WTC11 (cell line): ENCODE results near the gene TOM1L2. TPM values are rescaled to one million over a fixed set of nuclear protein-coding genes. Genes with fewer than 3 reads are reported as not detected.

ENCODE experiments used
- ATAC-seq: fragments of 200-7000 bp; cut with Tn5 transposase; 2 replicates; pipeline ENCODE4 v1.10.0; 2021; ENCODE audit warnings: mild to moderate bottlenecking, moderate library complexity
- CTCF ChIA-PET: fragments of 300-600 bp; sonication (Branson Sonifier 250); formaldehyde crosslinking; loops from one replicate; lab custom pipeline; 2021; ENCODE audit warnings: antibody characterized with exemption; lab: Charles Lee
- POLR2A ChIA-PET: fragments of 350-600 bp; sonication (Branson Sonifier 250); formaldehyde crosslinking; loops from one replicate; lab custom pipeline; 2021; ENCODE audit warnings: antibody characterized with exemption; lab: Charles Lee
- DNase-seq: peaks from one replicate; pipeline ENCODE4 v3.0.0; 2021; ENCODE audit warnings: low spot score
- H3K27ac Mint-ChIP-seq: 2 replicates; pipeline ENCODE4 v1.8.0; 2021; ENCODE audit warnings: mixed read lengths
- H3K27me3 Mint-ChIP-seq: 2 replicates; pipeline ENCODE4 v1.8.0; 2021; ENCODE audit warnings: low read depth, mild to moderate bottlenecking, moderate library complexity, mixed read lengths
- H3K36me3 Mint-ChIP-seq: 2 replicates; pipeline ENCODE4 v1.8.0; 2021; ENCODE audit warnings: mixed read lengths
- H3K4me1 Mint-ChIP-seq: 2 replicates; pipeline ENCODE4 v1.8.0; 2022; ENCODE audit warnings: mixed read lengths
- H3K4me3 Mint-ChIP-seq: 2 replicates; pipeline ENCODE4 v1.8.0; 2021; ENCODE audit warnings: mild to moderate bottlenecking, moderate library complexity, mixed read lengths
- H3K9me3 Mint-ChIP-seq: 2 replicates; pipeline ENCODE4 v1.8.0; 2021; ENCODE audit warnings: mixed read lengths
- ATF1 ChIP-seq: sonication (generic); formaldehyde crosslinking; IDR thresholded peaks from 2 replicates; pipeline ENCODE4 v1.8.1; 2023; ENCODE audit warnings: mild to moderate bottlenecking, moderate library complexity, missing genetic modification reagents
- CREB1 ChIP-seq: sonication (generic); formaldehyde crosslinking; IDR thresholded peaks from 2 replicates; pipeline ENCODE4 v1.8.0; 2023; ENCODE audit warnings: mild to moderate bottlenecking, missing genetic modification reagents
- FOXK1 ChIP-seq: sonication (generic); formaldehyde crosslinking; IDR thresholded peaks from 2 replicates; pipeline ENCODE4 v1.8.0; 2022; ENCODE audit warnings: mild to moderate bottlenecking, moderate library complexity, missing genetic modification reagents
- FOXP1 ChIP-seq: sonication (generic); formaldehyde crosslinking; IDR thresholded peaks from 2 replicates; pipeline ENCODE4 v1.8.0; 2022; ENCODE audit warnings: missing genetic modification reagents, mild to moderate bottlenecking, moderate library complexity, borderline replicate concordance
- KAT7 ChIP-seq: sonication (generic); formaldehyde crosslinking; IDR thresholded peaks from 2 replicates; pipeline ENCODE4 v1.8.1; 2023; ENCODE audit warnings: missing genetic modification reagents, mild to moderate bottlenecking, borderline replicate concordance
- MXD4 ChIP-seq: fragments of 250-450 bp; sonication (Bioruptor Pico); IDR thresholded peaks from 2 replicates; pipeline ENCODE4 v1.8.0; 2021; ENCODE audit warnings: mild to moderate bottlenecking, moderate library complexity, borderline replicate concordance
- NFATC4 ChIP-seq: fragments of 250-450 bp; sonication (Bioruptor Pico); IDR thresholded peaks from 2 replicates; pipeline ENCODE4 v1.9.0; 2021; ENCODE audit warnings: mild to moderate bottlenecking
- RELA ChIP-seq: sonication (generic); formaldehyde crosslinking; IDR thresholded peaks from 2 replicates; pipeline ENCODE4 v1.8.1; 2022; ENCODE audit warnings: missing genetic modification reagents, mild to moderate bottlenecking, borderline replicate concordance
- RORB ChIP-seq: fragments of 250-450 bp; sonication (Bioruptor Pico); IDR thresholded peaks from 2 replicates; pipeline ENCODE4 v1.9.0; 2021; ENCODE audit warnings: mild to moderate bottlenecking
- SMAD4 ChIP-seq: sonication (generic); formaldehyde crosslinking; IDR thresholded peaks from 2 replicates; pipeline ENCODE4 v1.8.0; 2022; ENCODE audit warnings: mild to moderate bottlenecking, missing genetic modification reagents
- TEAD1 ChIP-seq: sonication (generic); formaldehyde crosslinking; IDR thresholded peaks from 2 replicates; pipeline ENCODE4 v1.8.0; 2022; ENCODE audit warnings: mild to moderate bottlenecking, missing genetic modification reagents
- TEAD4 ChIP-seq: sonication (generic); formaldehyde crosslinking; IDR thresholded peaks from 2 replicates; pipeline ENCODE4 v1.8.0; 2022; ENCODE audit warnings: mild to moderate bottlenecking, missing genetic modification reagents
- ZBTB21 ChIP-seq: sonication (generic); formaldehyde crosslinking; IDR thresholded peaks from 2 replicates; pipeline ENCODE4 v1.8.1; 2023; ENCODE audit warnings: mild to moderate bottlenecking, missing genetic modification reagents, borderline replicate concordance
- ZNF121 ChIP-seq: sonication (generic); formaldehyde crosslinking; IDR thresholded peaks from 2 replicates; pipeline ENCODE4 v1.8.0; 2023; ENCODE audit warnings: missing genetic modification reagents
- ZNF232 ChIP-seq: sonication (generic); formaldehyde crosslinking; IDR thresholded peaks from 2 replicates; pipeline ENCODE4 v1.8.0; 2022; ENCODE audit warnings: mild to moderate bottlenecking, missing genetic modification reagents
- ZNF263 ChIP-seq: sonication (generic); formaldehyde crosslinking; IDR thresholded peaks from 2 replicates; pipeline ENCODE4 v1.8.1; 2022; ENCODE audit warnings: low read depth, mild to moderate bottlenecking, moderate library complexity, missing genetic modification reagents
- ZNF416 ChIP-seq: fragments of 250-450 bp; sonication (Bioruptor Pico); IDR thresholded peaks from 2 replicates; pipeline ENCODE4 v1.9.0; 2021; ENCODE audit warnings: mild to moderate bottlenecking, inconsistent platforms
- ZNF423 ChIP-seq: fragments of 250-450 bp; sonication (Bioruptor Pico); IDR thresholded peaks from 2 replicates; pipeline ENCODE4 v2.1.2; 2022; ENCODE audit warnings: mild to moderate bottlenecking, moderate library complexity
- total RNA-seq: library from RNA; stranded (reverse); gene quantifications from 3 replicates; pipeline ENCODE4 v1.2.3, GENCODE V29; 2021
- TF ChIP-seq, protein P1 (sequence below): sonication (generic); formaldehyde crosslinking; IDR thresholded peaks from 2 replicates; pipeline ENCODE4 v1.8.0; 2023; ENCODE audit warnings: missing genetic modification reagents, mild to moderate bottlenecking, borderline replicate concordance
- TF ChIP-seq, protein P2 (sequence below): fragments of 250-450 bp; sonication (Bioruptor Pico); IDR thresholded peaks from 2 replicates; pipeline ENCODE4 v2.1.2; 2022; ENCODE audit warnings: mild to moderate bottlenecking, moderate library complexity
- TF ChIP-seq, protein P3 (sequence below): sonication (generic); formaldehyde crosslinking; IDR thresholded peaks from 2 replicates; pipeline ENCODE4 v1.8.0; 2022; ENCODE audit warnings: mild to moderate bottlenecking, missing genetic modification reagents
- TF ChIP-seq, protein P4 (sequence below): sonication (generic); formaldehyde crosslinking; IDR thresholded peaks from 2 replicates; pipeline ENCODE4 v1.8.1; 2022; ENCODE audit warnings: mild to moderate bottlenecking, moderate library complexity, missing genetic modification reagents
- TF ChIP-seq, protein P5 (sequence below): sonication (generic); formaldehyde crosslinking; IDR thresholded peaks from 2 replicates; pipeline ENCODE4 v1.8.1; 2022; ENCODE audit warnings: missing genetic modification reagents, borderline replicate concordance
- TF ChIP-seq, protein P6 (sequence below): sonication (generic); formaldehyde crosslinking; conservative IDR thresholded peaks from 2 replicates; pipeline ENCODE4 v1.8.1; 2022; ENCODE audit warnings: mild to moderate bottlenecking, missing genetic modification reagents
- TF ChIP-seq, protein P7 (sequence below): sonication (generic); formaldehyde crosslinking; IDR thresholded peaks from 2 replicates; pipeline ENCODE4 v1.8.1; 2023; ENCODE audit warnings: mild to moderate bottlenecking, missing genetic modification reagents, moderate library complexity

Gene TOM1L2
- total RNA-seq, 1 experiment from 2014 or later = 6.4 TPM

DNA sequence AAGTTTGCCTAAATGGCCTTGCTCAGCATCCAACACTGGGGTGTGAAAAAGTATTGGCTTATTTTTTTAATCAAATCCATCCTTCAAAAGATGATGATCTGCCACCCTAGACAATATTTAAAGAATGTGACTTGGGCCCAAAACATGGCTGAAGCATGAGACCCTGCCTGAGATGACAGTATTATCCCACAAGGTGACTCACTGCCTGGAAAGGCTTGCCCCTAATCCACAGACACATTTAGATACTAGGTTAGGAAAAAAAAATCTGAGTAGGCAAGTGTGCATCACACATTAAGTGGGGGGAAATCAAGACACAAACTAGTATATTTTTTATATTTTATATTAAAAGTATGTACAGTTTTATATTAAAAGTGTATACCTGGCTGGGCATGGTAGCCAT, 38.4 kb downstream of the TOM1L2 start (continued):
- TF ChIP-seq, protein P1, sequence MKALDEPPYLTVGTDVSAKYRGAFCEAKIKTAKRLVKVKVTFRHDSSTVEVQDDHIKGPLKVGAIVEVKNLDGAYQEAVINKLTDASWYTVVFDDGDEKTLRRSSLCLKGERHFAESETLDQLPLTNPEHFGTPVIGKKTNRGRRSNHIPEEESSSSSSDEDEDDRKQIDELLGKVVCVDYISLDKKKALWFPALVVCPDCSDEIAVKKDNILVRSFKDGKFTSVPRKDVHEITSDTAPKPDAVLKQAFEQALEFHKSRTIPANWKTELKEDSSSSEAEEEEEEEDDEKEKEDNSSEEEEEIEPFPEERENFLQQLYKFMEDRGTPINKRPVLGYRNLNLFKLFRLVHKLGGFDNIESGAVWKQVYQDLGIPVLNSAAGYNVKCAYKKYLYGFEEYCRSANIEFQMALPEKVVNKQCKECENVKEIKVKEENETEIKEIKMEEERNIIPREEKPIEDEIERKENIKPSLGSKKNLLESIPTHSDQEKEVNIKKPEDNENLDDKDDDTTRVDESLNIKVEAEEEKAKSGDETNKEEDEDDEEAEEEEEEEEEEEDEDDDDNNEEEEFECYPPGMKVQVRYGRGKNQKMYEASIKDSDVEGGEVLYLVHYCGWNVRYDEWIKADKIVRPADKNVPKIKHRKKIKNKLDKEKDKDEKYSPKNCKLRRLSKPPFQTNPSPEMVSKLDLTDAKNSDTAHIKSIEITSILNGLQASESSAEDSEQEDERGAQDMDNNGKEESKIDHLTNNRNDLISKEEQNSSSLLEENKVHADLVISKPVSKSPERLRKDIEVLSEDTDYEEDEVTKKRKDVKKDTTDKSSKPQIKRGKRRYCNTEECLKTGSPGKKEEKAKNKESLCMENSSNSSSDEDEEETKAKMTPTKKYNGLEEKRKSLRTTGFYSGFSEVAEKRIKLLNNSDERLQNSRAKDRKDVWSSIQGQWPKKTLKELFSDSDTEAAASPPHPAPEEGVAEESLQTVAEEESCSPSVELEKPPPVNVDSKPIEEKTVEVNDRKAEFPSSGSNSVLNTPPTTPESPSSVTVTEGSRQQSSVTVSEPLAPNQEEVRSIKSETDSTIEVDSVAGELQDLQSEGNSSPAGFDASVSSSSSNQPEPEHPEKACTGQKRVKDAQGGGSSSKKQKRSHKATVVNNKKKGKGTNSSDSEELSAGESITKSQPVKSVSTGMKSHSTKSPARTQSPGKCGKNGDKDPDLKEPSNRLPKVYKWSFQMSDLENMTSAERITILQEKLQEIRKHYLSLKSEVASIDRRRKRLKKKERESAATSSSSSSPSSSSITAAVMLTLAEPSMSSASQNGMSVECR = no peak
- TF ChIP-seq FOXK1 = no peak
- no peak for TF ChIP-seq NFATC4
- no peak for TF ChIP-seq ZBTB21 (CRISPR knock-in tag)
- TF ChIP-seq, protein P2, sequence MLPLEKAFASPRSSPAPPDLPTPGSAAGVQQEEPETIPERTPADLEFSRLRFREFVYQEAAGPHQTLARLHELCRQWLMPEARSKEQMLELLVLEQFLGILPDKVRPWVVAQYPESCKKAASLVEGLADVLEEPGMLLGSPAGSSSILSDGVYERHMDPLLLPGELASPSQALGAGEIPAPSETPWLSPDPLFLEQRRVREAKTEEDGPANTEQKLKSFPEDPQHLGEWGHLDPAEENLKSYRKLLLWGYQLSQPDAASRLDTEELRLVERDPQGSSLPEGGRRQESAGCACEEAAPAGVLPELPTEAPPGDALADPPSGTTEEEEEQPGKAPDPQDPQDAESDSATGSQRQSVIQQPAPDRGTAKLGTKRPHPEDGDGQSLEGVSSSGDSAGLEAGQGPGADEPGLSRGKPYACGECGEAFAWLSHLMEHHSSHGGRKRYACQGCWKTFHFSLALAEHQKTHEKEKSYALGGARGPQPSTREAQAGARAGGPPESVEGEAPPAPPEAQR (CRISPR knock-in tag) = no peak
- no peak for TF ChIP-seq ZNF263 (CRISPR knock-in tag)
- no peak for TF ChIP-seq ZNF232
- no peak for TF ChIP-seq FOXP1 (CRISPR knock-in tag)

DNA sequence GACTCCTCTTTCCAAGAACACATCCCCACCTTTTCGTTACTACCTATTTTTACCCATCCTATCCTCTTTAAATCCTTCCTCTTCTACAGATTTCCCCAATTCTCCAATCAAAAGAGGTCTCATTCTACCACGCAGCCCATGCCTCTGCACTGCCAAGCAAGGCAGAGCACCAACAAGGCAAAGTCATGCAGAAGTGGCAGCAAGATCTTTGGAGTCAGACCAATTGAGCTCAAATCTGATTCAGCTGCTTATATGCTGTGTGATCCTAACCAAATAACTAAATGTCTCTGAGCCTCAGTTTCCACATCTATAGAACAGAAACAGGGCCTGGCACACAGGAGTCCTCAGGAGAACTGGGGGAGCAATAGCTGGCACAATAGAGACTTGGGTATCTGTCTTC, 41.0 kb downstream of the TOM1L2 start:
- Mint-ChIP-seq H3K27ac (no peak overlapping the region), H3K9me3 (no peaks in the 10 kb centered on the region), H3K27me3 (no peaks in the 10 kb centered on the region; the same call in 1 of the 2 replicates), H3K4me1 (peaks cover 22% of the 10 kb centered on the region), H3K4me3 (no peak overlapping the region), H3K36me3 (no peaks in the 10 kb centered on the region)
- ChIA-PET CTCF (interaction anchor here (0.7 to 1.6 kb wide), 4 partner anchors 9 to 41 kb away, joined by 3 to 7 read pairs (median 4); partner anchors contain the start of gene TOM1L2), POLR2A (interaction anchor here (1.0 kb wide), 1 partner anchor 10 kb away, joined by 3 read pairs; no protein-coding TSS in a partner anchor)
- ATAC-seq (no peak), DNase-seq (no peak)
- TF ChIP-seq, protein P3, sequence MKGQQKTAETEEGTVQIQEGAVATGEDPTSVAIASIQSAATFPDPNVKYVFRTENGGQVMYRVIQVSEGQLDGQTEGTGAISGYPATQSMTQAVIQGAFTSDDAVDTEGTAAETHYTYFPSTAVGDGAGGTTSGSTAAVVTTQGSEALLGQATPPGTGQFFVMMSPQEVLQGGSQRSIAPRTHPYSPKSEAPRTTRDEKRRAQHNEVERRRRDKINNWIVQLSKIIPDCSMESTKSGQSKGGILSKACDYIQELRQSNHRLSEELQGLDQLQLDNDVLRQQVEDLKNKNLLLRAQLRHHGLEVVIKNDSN (CRISPR knock-in tag) = no peak
- TF ChIP-seq, protein P4, sequence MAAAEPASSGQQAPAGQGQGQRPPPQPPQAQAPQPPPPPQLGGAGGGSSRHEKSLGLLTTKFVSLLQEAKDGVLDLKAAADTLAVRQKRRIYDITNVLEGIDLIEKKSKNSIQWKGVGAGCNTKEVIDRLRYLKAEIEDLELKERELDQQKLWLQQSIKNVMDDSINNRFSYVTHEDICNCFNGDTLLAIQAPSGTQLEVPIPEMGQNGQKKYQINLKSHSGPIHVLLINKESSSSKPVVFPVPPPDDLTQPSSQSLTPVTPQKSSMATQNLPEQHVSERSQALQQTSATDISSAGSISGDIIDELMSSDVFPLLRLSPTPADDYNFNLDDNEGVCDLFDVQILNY (CRISPR knock-in tag) = no peak
- TF ChIP-seq ZNF121 (no peak), CREB1 (CRISPR knock-in tag) (no peak), ATF1 (CRISPR knock-in tag) (no peak), MXD4 (no peak), ZNF416 (CRISPR knock-in tag) (no peak), KAT7 (CRISPR knock-in tag) (no peak), RORB (no peak), TEAD1 (no peak), ZNF423 (CRISPR knock-in tag) (no peak), TEAD4 (CRISPR knock-in tag) (no peak), SMAD4 (CRISPR knock-in tag) (no peak), RELA (CRISPR knock-in tag) (no peak)
- TF ChIP-seq, protein P2 (CRISPR knock-in tag) = no peak
- TF ChIP-seq, protein P5, sequence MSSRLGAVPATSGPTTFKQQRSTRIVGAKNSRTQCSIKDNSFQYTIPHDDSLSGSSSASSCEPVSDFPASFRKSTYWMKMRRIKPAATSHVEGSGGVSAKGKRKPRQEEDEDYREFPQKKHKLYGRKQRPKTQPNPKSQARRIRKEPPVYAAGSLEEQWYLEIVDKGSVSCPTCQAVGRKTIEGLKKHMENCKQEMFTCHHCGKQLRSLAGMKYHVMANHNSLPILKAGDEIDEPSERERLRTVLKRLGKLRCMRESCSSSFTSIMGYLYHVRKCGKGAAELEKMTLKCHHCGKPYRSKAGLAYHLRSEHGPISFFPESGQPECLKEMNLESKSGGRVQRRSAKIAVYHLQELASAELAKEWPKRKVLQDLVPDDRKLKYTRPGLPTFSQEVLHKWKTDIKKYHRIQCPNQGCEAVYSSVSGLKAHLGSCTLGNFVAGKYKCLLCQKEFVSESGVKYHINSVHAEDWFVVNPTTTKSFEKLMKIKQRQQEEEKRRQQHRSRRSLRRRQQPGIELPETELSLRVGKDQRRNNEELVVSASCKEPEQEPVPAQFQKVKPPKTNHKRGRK (CRISPR knock-in tag) = no peak
- TF ChIP-seq, protein P6, sequence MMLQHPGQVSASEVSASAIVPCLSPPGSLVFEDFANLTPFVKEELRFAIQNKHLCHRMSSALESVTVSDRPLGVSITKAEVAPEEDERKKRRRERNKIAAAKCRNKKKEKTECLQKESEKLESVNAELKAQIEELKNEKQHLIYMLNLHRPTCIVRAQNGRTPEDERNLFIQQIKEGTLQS (CRISPR knock-in tag) = no peak
- TF ChIP-seq, protein P7, sequence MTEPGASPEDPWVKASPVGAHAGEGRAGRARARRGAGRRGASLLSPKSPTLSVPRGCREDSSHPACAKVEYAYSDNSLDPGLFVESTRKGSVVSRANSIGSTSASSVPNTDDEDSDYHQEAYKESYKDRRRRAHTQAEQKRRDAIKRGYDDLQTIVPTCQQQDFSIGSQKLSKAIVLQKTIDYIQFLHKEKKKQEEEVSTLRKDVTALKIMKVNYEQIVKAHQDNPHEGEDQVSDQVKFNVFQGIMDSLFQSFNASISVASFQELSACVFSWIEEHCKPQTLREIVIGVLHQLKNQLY = no peak
